Endometrial microvascular endothelial cells (primary cell): ENCODE results near the gene UBA6. TPM values are rescaled to one million over a fixed set of nuclear protein-coding genes. Genes with fewer than 3 reads are reported as not detected.
"Not testable (repeated sequence)": the region's sequence is repeated elsewhere in the genome, so short reads cannot be mapped to it uniquely, and the experiment has no call there.

Experiments used
- in situ Hi-C: cut with HindIII; loops from 2 replicates; pipeline ENCODE4 v1.10.0; 2017; ENCODE audit warnings: low sequenced_read_pairs, low pct_unique_long_range_greater_than_20kb; ENCODE audit errors: inconsistent ontology term
- total RNA-seq: library from RNA; depleted of rRNA; stranded (reverse); fragments of >200 nt; gene quantifications from one replicate; pipeline ENCODE4 v1.2.3, GENCODE V29; 2015; ENCODE audit errors: inconsistent ontology term

UBA6 gene
- total RNA-seq, 1 donor from 2014 or later, result 153 TPM

- in situ Hi-C loops, result no loop called here
These were observed 16.6 kb upstream of the UBA6 start for GRCh38 chr4:67717586-67717985.

DNA sequence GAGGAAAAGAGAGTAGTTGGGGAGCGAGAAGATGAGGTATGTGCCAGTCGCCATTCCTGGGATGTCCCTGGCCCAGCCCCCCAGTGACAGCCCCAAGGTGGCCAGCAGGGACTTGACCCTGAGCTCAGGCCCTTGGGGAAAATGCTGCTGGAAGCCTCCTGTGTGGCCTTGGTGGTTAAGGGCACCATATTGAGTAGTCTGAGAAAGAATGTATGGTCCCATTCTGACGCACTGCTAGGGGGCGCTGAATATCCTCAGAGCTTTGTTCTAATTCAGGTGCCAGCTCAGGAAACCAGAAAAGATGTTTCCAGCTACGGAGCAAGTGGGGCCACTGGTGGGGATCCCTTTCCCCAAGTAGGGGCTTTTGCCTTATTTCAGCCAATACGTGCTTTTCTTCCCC lies 14.0 kb upstream of the UBA6 start:
- in situ Hi-C loops, result no loop called here

GRCh38 chr4:67714248-67714583 lies 13.3 kb upstream of the UBA6 start:
- in situ Hi-C loops, result no loop called here

- in situ Hi-C loops, result no loop called here
These were observed 12.7 kb upstream of the UBA6 start for GRCh38 chr4:67713529-67714247.

GRCh38 chr4:67712650-67713528 lies 11.9 kb upstream of the UBA6 start:
- in situ Hi-C loops, result no loop called here

- in situ Hi-C loops, result no loop called here
These were observed 11.2 kb upstream of the UBA6 start for GRCh38 chr4:67712000-67712625.

DNA sequence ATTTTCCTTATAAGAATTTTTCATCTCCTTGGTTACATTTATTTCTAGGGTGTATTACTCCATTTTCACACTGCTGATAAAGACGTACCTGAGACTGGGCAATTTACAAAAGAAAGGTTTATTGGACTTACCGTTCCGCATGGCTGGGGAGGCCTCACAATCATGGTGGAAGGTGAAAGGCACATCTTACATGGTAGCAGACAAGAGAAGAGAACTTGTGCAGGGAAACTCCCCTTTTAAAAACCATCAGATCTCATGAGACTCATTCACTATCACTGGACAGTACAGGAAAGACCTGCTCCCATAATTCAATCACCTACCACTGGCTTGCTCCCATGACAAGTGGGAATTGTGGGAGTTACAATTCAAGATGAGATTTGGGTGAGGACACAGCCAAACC lies 5.7 kb upstream of the UBA6 start:
- in situ Hi-C loops, result not testable (repeated sequence)

- in situ Hi-C loops, result no loop called here
These were observed 3.9 kb upstream of the UBA6 start for GRCh38 chr4:67704843-67705242.

GRCh38 chr4:67702166-67702565 lies 1.2 kb upstream of the UBA6 start:
- in situ Hi-C loops, result no loop called here

DNA sequence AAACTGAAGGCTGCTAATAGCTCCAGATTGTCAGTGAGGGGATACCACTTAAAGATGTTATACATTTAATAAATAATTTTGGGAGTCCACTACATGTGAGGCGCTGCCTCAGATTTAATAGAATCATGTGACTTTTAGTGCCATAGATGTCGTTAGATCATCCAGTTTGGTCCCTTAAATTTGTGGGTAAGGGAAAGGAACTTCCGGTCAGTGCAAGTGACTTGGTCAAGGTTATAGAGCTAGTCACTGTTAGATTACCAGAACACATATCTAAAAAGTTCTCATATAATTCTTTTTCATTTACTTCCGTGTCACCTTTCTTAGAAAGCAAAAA lies 529 bp upstream of the UBA6 start:
- in situ Hi-C loops, result no loop called here

GRCh38 chr4:67700116-67700737 lies 728 bp downstream of the UBA6 start:
- in situ Hi-C loops, result no loop called here

GRCh38 chr4:67699603-67700002 lies 1.4 kb downstream of the UBA6 start:
- in situ Hi-C loops, result no loop called here

DNA sequence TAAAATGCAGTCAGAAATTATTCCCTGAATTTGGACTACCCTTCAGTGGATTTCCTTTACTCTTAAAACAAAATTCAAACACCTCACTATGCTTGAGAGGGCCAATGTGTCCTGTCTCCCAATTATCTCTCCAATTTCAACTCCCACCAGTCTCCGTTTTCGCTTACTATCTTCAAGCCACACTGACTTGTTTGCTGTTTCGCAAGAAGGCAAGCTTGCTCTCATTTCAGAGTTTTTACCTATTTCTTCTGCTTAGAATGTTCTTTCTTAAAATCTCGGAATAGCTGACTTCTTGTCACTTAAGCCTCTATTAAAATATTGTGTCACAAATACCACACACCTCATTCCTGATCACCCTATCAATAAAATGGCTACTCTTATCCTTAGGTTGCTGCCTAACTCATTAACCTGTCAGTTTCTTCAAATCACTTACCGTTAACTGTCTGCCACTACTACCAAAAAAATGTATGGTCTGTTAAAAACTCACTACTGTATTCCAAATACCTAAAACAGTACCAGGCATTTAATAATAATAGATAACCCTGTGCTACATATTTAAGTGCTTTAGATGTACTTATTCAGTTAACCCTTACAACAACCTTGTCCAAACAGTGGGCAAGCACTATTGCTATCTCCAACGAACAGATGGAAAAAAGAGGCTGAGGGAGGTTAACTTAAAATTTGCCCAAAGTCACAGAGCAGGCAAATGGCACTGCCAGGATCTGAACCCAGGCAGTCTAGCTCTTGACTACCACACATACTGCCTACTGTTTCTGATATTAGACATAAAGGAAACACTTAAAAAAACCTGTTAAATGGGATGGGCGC lies 2.9 kb downstream of the UBA6 start:
- in situ Hi-C loops, result no loop called here

DNA sequence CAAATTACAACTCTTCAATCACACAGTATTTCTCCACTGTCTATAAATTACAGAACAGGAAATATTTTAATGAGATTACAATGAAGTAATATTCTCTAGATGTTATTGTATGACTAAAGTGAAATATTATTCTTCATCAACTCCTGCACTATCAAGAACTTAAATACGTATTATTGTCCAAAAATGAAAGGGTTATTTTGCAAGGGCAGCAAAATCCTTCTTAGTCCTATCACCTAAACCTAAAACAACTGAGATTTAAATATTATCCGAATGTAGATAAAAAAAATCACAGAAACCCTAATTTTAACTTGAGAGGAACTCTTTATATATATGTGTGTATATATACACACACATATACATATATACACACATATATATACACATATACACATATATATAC lies 4.9 kb downstream of the UBA6 start:
- in situ Hi-C loops, result no loop called here

- in situ Hi-C loops, result no loop called here
These were observed 6.3 kb downstream of the UBA6 start for GRCh38 chr4:67694662-67695061.

DNA sequence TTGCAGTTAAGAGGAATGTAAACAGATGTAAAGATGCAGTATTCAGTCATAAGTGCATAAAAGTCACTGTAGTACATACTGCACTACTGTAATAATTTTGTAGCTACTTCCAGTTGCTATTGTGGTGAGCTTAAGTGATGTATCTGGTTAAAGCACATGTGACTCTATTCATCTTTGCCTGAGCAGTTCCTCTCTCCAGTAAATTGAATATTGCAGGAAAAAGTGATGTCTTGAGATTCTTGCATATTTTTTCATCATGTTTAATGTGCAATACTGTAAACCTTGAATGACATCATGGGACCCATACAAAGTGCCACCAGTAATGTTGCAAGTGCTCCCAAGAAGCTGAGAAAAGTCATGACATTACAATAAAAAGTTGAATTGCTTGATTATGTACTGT lies 9.6 kb downstream of the UBA6 start:
- in situ Hi-C loops, result no loop called here

DNA sequence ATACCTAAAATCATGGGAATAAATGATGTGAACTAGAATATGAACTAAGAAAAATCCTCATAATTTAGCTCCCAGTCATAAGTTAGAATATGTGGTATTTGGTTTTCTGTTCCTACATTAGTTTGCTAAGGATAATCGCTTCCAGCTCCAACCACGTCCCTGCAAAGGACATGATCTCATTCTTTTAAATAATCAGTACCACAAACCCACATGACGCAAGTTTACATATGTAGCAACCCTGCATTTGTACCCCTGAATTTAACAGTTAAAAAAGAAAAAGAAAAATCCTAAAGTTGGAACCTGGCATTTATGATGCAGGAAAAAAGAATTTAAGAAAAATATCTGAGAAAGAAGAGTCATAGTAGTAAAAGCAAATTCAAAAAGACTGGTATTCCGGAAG lies 13.3 kb downstream of the UBA6 start:
- in situ Hi-C loops, result no loop called here

GRCh38 chr4:67685532-67685859 lies 15.5 kb downstream of the UBA6 start:
- in situ Hi-C loops, result no loop called here
